Midbrain (tissue), 1 donor: ENCODE data around the gene EPB41L4A.
A peak's percentile ranks its signal among the peaks of the same experiment; 100 is the strongest.

Experiments used
- DNase-seq: peaks from one replicate; lab custom pipeline; 2025; lab: John Stamatoyannopoulos, UW

The EPB41L4A gene

GRCh38 chr5:112205846-112206245, 213.2 kb downstream of the EPB41L4A start:
- no peak for DNase-seq

DNA sequence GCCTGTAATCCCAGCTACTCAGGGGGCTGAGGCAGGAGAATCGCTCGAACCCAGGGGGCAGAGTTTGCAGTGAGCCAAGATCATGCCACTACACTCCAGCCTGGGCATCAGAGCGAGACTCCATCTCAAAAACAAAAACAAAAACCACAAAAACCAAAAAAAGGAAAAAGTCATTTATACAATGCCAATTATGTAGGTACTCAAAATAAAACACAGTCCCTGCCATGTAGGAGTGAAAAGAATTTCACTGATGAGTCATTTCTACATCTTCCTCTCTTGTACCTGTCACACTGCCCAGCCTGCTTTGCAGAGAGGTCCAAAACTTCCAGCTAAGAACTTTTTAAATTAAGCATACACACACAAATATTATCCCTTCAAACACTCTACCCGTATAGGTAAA, 215.8 kb downstream of the EPB41L4A start:
- DNase-seq, result no peak

GRCh38 chr5:112202694-112203093, 216.4 kb downstream of the EPB41L4A start:
- no peak for DNase-seq

GRCh38 chr5:112201141-112201540, 217.9 kb downstream of the EPB41L4A start:
- no peak for DNase-seq

DNA sequence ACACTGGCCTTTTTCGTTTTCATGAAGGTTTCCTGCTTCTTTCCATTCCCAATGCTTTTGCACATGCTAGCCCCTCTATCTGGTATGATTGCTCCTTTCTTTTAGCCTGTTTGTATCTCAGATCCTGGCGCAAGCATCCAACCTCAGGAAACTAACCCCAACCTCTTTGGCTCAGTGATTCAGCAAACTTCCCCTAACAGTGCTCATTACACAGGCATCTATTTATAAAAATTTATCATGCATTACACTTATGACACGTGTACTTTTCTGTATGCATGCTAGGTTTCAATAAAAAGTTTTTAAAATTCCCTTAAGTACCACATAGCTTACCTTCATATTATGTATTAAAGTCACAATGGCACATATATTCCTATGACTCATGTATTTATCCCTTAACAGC, 218.9 kb downstream of the EPB41L4A start:
- no peak for DNase-seq

GRCh38 chr5:112196584-112196983, 222.5 kb downstream of the EPB41L4A start:
- no peak for DNase-seq

- no peak for DNase-seq
Observed at GRCh38 chr5:112195924-112196323, 223.2 kb downstream of the EPB41L4A start.

DNA sequence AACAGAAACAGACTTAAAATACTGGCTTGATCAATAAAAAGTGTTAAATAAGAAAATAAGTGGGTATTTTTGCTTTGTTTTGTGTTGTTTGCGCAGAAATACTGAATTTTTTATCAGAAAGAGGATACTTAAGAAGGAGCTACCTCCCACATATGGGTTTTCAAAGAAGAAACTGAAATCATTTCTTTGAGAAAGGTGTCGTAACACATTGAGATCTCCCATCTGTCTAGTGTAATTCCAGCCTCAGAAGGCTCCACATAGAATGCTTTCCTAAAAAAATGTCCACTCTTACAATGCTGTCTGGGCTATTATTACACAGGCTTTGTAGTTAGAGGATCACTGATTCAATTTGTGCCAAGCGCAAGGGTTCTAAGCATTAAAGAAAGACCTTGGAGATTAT, 226.2 kb downstream of the EPB41L4A start:
- DNase-seq, result no peak

DNA sequence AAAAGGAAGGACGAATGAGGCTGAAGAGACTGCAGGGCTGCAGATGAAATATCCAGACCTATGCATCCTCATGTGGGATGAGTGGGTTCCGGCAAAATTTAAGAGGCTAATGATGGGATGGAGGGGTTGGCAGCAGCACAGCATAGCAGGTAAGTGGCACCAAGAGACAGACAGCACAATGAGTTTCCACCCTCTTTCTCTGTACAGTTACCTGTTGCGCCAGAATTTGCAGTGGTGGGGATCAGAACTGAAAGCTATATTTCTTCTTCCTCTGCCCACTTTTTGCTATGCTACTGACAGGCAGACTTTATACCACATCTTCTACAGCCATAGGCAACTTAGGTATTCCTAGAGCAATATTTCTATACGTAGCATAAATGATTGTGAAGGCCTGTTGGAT, 227.0 kb downstream of the EPB41L4A start:
- no peak for DNase-seq

DNA sequence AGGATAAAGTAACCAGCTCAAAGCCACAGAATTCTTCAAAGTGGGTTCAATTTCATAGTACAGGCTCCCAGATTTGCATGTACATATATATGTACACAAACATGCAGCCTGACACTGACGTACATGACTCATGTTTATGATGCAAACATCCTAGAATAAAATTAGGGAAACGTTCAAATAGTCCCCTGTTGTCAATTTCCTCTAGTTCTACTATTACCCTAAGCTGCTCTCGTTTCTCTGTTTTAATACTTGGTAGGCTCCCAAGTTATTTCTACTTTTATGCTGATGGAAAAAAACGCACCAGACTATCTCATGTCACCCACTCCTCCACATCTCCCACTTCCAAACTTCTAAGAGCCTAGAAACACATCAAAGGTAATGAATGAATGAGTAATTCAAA, 229.7 kb downstream of the EPB41L4A start:
- DNase-seq, result no peak

- peak; percentile 18 for DNase-seq
Observed at GRCh38 chr5:112186401-112186990, 232.6 kb downstream of the EPB41L4A start.

DNA sequence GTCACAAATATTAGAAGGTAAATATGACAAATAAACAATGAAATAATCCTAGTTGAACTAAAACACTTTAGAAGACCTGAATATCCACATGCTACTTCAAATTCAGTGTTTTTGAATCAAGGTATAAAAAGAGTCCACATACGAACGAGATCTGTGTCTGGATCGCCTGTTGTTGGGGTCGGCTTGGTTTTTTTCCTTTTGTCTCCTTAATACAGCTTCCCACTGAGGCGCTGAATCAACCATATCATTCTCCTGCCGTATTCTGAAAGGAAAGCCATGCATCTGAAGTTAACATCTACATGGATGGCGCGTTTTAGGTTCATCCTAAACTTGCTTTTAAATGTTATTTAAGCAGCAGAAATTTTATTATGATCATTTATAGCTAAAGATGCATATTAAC, 235.2 kb downstream of the EPB41L4A start:
- DNase-seq, result no peak

DNA sequence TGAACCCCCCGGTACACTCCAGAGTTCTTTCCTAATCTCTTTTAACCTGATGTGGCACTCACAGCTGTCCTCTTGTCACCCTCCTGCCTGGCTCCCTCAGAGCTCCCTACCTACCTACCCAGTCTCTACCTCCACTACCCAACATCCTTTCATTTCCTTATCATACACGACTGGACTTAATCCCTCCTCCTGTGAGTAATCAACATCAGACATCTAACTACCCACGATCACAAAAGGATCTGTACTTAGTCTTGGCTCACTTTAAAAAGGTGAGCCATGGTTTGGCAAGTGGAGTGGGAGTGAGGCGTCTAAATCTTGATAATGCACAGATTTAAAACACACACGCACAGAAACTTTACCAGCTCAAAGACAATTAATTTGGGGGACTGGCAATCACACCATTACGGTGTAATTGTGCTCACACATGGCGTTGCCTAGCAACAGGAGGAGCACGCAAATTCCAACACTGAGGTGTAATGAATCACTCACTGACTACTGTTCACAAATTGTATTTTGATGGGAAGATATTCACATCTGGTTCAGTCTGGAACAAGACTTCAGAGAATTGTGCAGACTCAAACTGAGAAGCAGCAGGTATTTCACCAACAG, 235.9 kb downstream of the EPB41L4A start:
- DNase-seq, result no peak

- no peak for DNase-seq
Observed at GRCh38 chr5:112179290-112179689, 239.8 kb downstream of the EPB41L4A start.

GRCh38 chr5:112174959-112175594, 244.0 kb downstream of the EPB41L4A start:
- peak; percentile 60 for DNase-seq

DNA sequence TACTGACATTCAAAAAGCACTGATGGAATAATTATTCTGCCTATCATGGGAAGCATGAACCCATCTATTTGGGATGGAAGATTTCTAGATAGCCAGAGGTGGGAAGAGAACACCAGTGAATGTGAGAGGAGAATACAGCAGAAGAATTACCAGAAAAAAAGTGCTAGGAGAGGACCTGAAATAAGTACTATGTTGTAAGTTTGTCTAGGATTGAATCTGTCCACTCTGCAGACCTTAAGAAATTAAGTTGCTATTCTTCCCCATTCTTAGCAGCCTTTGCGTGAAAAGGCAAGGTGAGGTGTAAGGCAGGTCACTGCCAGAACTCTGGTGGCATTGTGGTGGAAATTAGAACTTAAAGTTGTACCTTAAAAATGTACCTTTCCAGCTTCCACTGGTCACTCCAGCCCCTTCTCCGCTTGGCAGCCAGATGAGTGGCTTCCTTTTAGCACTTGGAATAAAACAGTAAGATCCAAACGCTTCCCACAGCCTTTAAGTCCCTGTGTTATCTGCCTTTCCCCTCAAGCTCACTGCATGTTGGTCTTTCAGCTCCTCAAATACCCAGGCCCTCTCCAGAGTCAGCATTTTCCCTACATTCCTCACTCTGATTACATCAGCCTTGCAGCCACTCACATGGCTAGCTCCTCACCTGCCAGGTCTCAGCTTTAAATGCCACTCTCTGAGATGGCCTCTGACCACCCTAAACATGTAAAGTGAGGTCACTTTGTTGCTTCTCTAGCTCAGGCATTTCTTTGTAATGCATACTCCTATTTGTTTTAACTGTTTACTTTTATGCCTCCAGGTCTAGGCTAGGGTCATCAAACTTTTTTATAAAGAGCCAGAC, 253.0 kb downstream of the EPB41L4A start:
- DNase-seq, result no peak

- DNase-seq, result no peak
Observed at GRCh38 chr5:112165399-112165798, 253.7 kb downstream of the EPB41L4A start.

GRCh38 chr5:112163435-112163834, 255.6 kb downstream of the EPB41L4A start:
- no peak for DNase-seq

- no peak for DNase-seq
Observed at GRCh38 chr5:112161392-112161748, 257.7 kb downstream of the EPB41L4A start.

DNA sequence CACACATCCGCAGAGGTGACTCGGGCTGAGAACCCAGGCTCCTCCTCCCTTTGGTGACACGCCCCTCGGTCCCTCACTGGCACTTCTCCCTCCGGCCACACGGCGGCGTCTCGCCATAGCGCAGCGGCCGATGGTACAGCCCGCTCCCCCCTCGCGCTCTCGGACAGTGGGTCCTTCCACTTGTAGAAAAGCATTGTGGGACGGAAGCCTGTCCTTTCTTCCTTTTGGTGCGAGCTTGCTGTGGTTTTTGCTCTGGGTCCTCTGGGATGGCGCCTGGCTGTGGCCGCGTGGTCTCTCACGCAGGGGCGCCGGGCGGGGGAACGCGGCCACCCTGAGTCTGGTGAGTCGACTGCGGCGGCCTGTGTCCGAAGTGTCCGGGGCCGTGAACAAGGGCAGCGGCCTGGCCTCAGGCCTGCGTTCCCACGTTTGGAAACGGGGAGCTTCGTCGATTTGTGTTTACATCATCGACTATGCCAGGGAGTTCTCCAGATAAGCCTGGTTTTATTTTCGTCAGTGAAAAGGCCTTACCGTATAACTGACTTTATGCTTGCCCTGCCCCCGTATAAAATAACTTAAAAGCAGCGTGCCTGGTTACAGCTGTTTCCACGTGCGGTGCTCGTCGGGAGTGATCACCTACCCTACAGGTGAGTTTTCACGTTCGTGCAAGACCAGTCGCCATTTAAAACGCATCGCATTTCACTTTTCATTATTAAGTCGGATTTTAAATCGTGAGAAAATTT, 258.3 kb downstream of the EPB41L4A start:
- DNase-seq, result peak; percentile 90

DNA sequence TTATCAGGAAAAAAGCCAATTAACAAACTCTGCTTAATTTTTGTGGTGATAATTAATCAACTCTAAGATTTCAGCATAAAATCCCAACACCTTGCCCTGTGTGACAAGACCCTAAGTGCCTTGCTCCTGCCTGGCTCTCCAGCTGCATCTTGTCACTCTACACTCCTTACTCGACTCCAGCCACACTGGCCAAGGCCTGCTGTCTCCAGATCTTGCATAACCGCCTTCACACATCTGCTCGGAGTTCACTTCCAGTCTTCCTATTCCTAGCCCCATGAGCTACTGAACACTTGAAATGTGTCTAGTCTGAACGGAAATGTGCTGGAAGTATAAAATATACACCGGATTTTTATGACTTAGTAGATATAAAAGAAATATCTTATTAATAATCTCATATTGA, 259.6 kb downstream of the EPB41L4A start:
- DNase-seq, result no peak

- DNase-seq, result no peak
Observed at GRCh38 chr5:112156211-112156610, 262.9 kb downstream of the EPB41L4A start.
